GF-D8 (cell line): ENCODE results near the gene NUMA1.
A peak's percentile ranks its signal among the peaks of the same experiment; 100 is the strongest.

ENCODE experiments used
- DNase-seq: peaks from one replicate; lab custom pipeline; 2025; lab: John Stamatoyannopoulos, UW

Gene NUMA1, protein sequence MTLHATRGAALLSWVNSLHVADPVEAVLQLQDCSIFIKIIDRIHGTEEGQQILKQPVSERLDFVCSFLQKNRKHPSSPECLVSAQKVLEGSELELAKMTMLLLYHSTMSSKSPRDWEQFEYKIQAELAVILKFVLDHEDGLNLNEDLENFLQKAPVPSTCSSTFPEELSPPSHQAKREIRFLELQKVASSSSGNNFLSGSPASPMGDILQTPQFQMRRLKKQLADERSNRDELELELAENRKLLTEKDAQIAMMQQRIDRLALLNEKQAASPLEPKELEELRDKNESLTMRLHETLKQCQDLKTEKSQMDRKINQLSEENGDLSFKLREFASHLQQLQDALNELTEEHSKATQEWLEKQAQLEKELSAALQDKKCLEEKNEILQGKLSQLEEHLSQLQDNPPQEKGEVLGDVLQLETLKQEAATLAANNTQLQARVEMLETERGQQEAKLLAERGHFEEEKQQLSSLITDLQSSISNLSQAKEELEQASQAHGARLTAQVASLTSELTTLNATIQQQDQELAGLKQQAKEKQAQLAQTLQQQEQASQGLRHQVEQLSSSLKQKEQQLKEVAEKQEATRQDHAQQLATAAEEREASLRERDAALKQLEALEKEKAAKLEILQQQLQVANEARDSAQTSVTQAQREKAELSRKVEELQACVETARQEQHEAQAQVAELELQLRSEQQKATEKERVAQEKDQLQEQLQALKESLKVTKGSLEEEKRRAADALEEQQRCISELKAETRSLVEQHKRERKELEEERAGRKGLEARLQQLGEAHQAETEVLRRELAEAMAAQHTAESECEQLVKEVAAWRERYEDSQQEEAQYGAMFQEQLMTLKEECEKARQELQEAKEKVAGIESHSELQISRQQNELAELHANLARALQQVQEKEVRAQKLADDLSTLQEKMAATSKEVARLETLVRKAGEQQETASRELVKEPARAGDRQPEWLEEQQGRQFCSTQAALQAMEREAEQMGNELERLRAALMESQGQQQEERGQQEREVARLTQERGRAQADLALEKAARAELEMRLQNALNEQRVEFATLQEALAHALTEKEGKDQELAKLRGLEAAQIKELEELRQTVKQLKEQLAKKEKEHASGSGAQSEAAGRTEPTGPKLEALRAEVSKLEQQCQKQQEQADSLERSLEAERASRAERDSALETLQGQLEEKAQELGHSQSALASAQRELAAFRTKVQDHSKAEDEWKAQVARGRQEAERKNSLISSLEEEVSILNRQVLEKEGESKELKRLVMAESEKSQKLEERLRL (N-terminal part only)

DNA sequence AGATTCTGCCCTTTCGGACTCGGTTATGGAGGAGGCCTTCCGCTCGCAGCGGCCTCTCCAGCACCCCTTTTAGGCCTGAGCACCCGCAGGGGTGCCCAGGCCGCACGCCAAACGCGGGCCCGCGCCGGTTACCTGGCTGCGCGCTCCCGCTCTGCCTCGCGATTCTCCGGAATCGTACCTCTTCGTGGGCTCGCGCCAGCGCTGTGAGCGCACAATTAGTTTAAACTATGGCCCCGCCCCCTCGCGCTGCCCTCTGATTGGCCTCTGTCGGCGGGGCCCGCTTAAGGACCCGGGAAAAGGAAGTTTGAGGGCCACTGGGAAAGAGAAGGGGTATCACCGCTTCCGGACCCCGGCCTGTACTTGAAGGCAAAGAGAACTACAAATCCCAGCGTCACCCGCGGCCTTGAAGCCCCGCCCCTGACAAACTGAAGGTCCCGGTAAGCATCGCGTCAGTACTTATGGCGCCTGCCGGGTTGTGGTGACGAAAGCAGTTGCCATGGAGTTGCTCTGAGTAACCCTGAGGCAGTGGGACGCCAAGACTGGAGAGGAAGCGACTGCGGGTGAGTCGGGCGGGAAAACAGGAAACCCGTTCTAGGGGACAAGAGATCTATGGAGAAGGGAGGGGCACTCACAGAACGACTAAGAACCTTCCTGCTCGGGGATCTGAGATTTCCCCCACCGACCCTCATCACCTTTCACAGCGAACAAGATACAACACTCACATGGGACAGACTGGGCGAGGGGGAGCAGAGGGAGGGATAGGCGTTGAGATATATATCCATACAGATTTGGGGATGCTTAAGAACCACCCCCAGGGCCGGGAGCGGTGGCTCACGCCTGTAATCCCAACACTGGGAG is at the start of gene NUMA1, which contains the start of gene LRRC51:
TSS of gene NUMA1 (minus strand) at position 217 of the 858 bp plus-strand sequence. CDS start 44,599 bp downstream, outside the sequence.
TSS of gene LRRC51 (plus strand) at position 525 of the 858 bp plus-strand sequence. CDS start 8,234 bp downstream, outside the sequence.
- DNase-seq: peak; percentile 100

DNA sequence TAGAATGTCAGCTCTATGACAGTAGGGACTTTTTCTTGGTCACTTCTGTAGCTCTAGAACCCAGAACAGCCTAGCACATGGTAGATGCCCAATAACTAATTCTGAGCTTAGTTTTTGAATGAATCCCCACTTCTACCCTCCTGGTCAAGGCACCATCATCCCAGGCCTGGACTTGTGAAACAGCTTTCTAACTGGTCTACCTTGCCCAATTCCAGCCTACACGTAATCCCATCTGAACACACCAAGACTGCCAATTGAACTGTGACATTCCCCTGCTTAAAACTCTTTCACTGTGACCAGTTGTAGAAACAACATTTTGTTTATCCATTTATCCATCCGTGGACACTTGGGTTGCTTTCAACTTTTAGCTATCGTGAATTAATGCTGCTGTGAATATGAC is 49.0 kb upstream of the NUMA1 start:
- DNase-seq: no peak

DNA sequence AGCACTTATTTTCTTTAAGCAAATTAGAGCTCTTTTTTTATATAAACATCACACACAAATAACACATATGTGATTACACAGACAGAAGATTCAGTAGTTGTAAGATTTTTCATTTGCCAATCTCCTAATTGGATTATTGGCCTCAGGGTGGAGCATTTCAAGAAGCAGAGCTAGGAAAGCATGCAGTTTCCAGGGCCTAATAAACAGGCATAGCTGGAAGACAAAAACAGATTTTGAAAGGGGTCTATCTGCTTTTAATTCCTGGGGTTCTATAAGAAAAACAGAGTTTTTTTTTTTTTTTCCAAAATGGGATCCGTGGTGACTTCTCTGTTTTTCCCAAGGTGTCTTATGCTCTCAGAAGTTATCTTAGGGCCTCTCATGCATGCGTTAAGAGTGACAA is 47.6 kb upstream of the NUMA1 start:
- no peak for DNase-seq

DNA sequence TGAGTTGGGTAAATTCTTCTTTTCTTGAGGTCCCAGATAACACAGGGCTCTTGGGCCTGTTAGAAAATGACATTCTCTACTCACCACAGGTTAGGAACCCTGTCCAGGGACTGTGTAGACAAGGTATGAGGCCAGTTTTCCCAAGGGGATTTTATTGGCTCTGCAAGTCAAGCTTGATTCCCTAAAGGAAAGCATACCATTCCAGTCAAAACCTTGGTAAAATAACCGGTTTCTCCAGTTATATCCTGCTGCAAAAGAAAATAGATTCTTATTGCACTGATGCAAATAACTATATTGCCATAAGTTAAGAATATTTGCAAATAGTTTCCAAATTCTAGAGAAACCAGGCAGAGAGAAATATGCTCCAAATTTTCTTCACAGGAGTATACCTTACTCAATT is 45.6 kb upstream of the NUMA1 start:
- no peak for DNase-seq

DNA sequence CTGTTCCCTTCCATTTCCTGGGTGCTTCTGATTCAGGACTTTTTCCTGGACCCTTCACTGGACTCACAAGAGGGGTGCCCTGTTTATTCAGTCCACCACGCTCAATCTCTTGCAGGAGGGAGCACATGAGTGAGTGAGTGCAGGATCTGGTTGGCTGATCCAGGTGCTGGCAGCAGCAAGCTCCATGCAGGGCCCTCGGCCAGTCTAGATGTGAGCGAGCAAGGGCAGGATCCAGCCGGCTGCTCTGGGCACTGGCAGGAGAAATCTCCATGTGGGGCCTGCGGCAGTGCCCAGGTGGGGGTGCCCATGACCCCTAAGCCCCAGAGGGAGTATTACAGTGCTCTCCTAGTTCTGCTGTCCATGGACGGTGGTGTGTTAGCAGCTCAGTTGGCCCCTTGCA is 43.7 kb upstream of the NUMA1 start:
- no peak for DNase-seq

GRCh38 chr11:72123117-72123653 is 42.8 kb upstream of the NUMA1 start:
- DNase-seq: no peak

DNA sequence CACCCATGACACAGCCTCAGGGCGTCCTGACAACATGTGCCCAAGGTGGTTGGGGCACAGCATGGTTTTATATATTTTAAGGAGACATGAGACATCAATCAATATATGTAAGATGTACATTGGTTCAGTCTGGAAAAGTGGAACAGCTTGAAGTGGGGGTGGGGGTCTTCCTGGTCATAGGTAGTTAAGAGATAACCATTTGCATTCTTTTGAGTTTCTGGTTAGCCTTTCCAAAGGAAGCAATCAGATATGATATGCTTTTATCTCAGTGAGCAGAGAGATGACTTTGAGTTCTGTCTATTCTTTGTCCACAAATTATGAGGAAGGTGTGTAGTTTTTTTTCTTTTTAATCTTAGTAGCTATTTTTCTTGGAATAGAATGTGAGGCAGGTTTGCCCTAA is 42.3 kb upstream of the NUMA1 start:
- DNase-seq: no peak

DNA sequence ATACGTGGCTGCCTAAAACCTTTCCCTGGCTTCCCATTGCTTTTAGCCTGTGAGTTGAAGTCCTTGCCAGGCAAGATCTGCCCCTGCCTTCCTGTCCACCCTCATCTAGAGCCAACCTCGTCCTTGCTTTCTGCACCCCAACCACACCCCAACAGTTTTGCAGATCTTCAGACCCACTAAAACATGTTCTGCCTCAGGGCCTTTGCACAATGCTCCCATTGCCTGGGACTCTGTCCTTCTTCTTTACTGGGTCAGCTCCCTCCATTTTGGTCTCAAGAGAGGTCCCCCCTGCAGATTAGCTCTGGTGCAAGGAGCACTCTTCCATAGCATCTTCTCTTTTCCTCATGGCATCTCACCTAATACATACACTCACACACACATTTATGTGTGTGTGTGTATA is 40.6 kb upstream of the NUMA1 start:
- no peak for DNase-seq

- peak; percentile 51 for DNase-seq
Observed at GRCh38 chr11:72119198-72119597, 38.9 kb upstream of the NUMA1 start.

DNA sequence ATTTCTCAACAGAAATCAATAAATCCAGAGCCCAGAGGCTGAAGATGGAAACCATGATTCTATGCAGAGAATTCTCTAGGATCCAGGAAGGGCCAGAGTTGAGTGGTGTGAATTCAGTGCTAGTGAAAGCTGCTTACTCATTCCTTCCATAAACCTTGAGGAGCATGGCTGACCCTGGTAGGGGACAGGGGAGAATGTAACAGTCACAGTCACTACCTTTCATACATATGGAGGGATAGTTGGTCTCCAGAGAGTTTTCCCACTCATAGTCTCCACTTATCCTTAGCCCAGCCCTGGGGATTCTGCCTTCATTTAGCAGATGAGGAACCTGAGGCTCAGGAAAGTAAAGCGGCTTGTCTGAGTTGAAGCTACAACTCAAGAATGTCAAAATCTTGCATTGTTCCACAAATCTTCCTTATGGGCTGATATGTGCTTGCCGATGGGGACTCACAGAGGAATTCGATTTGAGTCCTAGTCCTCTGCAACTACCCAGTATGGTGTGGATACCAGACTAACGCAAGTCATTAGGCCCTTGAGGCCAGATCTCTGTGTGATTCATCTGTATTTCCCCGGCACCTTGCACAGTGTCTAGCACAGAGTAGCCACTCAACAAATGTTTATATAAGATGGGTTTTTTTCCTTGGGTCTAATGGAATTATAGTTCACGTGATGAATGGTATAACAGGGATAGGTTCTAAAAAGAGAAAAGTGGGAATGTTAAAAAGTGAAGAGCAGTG is 35.8 kb upstream of the NUMA1 start:
- DNase-seq: no peak

GRCh38 chr11:72114570-72114969 is 34.2 kb upstream of the NUMA1 start:
- DNase-seq: no peak

DNA sequence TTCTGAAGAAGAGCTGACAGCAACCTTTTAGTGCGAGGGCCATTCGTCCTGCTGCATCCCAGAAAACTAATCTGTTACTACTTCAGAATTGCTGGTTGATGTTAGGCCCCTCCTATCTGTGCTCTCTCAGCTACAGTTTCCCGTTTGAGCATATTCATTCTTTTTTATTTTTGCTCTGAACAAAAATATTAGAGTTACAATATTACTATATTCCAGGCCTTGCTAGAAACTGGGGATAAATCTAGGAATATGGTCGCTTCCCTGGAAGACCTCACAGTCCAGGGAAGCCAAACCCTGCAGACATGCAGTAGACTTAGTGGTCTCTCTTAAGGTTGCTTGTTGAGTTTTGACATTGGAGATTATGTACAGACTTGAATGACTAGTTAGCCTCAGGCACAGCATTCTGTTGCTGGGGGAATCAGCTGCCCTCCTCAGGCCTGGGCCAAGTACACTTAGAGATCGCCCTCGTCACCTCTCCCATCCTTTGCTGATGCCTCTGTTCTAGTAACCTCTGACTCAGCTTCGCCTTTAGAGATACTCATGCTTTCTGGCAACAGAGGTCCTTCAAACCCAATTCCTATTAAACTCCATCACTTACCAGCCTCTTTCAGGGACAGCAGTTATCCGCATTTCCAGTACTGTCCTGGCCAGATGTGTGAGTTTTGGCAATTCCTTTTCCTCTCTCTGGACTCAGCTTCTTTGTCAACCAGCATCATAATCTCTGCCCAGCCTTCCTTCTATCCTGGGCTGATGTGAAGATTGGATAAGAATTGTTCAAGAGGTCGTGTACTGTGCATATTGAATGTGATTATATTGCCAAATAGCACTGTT is 32.9 kb upstream of the NUMA1 start:
- DNase-seq: no peak

GRCh38 chr11:72112143-72112977 is 32.0 kb upstream of the NUMA1 start, which contains the start of gene ANAPC15:
ANAPC15 (minus strand) TSS chr11:72112695; CDS start chr11:72111276, 1,419 bp downstream.
- DNase-seq: peak; percentile 98

GRCh38 chr11:72111300-72112142 is 31.2 kb upstream of the NUMA1 start:
- no peak for DNase-seq

DNA sequence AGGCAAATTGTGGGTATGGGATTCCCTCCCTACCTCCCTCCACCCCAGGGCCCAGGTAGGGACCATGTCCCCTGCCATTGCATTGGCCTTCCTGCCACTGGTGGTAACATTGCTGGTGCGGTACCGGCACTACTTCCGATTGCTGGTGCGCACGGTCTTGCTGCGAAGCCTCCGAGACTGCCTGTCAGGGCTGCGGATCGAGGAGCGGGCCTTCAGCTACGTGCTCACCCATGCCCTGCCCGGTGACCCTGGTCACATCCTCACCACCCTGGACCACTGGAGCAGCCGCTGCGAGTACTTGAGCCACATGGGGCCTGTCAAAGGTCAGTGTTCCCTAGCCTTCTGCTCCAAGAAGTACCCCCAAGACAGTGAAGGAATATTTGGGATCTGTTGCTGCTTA is 25.5 kb upstream of the NUMA1 start, which contains the start of gene TOMT:
TSS of gene TOMT (plus strand) at position 37 of the 400 bp plus-strand sequence. CDS start at position 65, 28 bp downstream.
- DNase-seq: no peak

DNA sequence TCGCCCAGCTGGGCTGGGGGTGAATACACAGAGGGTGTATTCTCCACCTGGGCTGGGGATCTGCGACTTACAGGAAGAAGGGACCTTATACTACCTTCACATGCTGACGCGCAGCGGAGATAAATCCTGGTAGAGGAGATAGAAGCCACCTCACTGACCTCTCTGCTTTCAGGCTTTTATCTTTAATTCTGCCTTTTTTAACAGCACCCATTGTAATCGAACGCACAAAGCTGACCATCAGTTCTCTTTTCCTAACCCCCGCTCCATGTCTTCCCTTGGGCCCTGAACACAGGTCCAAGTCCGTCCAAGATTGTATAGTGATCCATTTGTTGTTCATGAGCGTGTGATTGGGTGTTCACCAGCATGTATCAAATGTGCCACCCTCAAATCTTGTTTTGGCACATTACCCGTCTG is 23.4 kb upstream of the NUMA1 start:
- no peak for DNase-seq
